Measurements from ENCODE around the gene SLN.
A peak's percentile ranks its signal among the peaks of the same experiment; 100 is the strongest.

GRCh38 chr11:107683807-107684206 lies 28.0 kb downstream of the SLN start:
- TF ChIP-seq, protein P1, sequence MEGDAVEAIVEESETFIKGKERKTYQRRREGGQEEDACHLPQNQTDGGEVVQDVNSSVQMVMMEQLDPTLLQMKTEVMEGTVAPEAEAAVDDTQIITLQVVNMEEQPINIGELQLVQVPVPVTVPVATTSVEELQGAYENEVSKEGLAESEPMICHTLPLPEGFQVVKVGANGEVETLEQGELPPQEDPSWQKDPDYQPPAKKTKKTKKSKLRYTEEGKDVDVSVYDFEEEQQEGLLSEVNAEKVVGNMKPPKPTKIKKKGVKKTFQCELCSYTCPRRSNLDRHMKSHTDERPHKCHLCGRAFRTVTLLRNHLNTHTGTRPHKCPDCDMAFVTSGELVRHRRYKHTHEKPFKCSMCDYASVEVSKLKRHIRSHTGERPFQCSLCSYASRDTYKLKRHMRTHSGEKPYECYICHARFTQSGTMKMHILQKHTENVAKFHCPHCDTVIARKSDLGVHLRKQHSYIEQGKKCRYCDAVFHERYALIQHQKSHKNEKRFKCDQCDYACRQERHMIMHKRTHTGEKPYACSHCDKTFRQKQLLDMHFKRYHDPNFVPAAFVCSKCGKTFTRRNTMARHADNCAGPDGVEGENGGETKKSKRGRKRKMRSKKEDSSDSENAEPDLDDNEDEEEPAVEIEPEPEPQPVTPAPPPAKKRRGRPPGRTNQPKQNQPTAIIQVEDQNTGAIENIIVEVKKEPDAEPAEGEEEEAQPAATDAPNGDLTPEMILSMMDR (IDR thresholded peaks at IDR 0.05) = peak in 3 of 5 experiments; percentile 28 to 30 (median 29)
- TF ChIP-seq POLR2AphosphoS5 (IDR thresholded peaks at IDR 0.05) (no peak), EP300 (IDR thresholded peaks at IDR 0.05; ENCODE audit: low read depth) (no peak)
